ENCODE results near the gene TOM1L2.

TOM1L2 gene

GRCh38 chr17:17806611-17807274 lies 165.5 kb downstream of the TOM1L2 start:
- no peak for DNase-seq (ENCODE audit: low read depth)

DNA sequence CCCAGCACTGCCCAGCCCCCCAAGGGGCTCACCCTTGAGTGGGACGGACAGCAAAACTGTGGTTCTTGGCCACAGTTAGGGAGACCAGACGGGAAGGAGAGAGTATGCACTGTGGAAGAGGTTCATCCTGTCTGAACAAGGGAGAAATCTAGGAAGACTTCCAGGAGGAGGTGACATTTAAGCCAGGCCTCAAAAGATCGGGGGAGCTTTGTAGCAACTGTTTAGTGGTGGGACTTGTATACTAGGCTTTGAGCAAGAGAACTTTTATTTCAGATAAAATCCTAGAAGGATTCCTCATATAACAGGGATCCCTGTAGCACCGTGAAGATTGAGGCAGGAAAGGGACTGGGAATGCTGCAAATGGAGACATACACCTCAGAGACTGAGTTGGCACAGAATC lies 166.2 kb downstream of the TOM1L2 start:
- no peak for DNase-seq (ENCODE audit: low read depth)

GRCh38 chr17:17805575-17805974 lies 166.6 kb downstream of the TOM1L2 start:
- no peak for DNase-seq (ENCODE audit: low read depth)

DNA sequence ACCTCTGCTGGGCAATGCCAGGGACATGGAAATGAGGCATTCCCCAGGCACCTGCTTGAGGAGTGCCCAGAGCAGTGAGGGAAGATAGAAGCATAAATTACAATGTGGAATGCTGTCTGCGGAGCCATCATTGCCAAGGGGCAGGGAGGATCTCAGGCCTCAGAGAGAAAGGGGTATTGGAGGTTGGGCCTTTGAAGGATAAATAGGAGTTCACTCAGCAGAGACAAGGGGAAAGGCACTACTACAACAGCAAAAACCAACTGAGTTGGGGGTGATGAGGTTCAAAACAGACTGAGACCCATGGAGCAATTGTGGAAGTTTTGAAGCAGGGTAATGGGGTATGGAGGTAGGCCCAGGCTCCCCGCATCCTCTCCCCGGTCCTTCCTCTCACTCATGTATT lies 168.2 kb downstream of the TOM1L2 start:
- no peak for DNase-seq (ENCODE audit: low read depth)

- DNase-seq (ENCODE audit: low read depth), result no peak
Measured at GRCh38 chr17:17801800-17802481, 170.3 kb downstream of the TOM1L2 start.

GRCh38 chr17:17800504-17801021 lies 171.6 kb downstream of the TOM1L2 start:
- DNase-seq (ENCODE audit: low read depth), result no peak

DNA sequence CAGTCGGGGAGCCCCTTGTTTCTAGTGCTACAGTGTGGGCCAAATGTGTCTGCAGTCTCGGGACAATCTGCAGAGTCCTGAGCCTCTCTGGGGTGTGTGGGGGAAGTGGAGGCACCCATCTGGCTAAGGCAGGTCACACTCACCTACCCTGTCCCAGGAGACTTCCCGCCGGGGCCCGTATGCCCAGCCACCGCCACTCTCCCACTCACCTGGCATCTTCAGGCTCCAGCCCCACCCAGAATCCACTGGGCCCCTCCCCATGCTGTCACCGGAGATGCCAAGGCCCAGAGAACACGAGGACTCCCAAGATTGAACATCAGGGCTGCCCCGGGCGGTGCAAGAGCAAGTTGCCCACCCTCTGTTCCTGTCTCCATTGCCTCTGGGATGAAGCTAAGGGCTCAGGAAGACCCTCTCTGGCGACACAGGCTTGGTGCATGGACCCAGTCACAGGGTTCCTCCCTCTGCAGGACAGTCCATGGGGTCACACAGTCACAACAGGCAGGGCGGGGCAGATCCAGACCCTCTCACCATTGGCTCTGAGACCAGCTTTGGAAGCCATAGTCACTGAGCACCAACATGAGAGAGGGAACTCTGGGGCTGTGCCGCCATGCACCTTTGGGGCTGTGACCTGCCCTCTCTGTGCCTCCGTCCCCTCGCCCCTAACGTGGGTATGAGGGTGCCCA lies 173.5 kb downstream of the TOM1L2 start:
- no peak for DNase-seq (ENCODE audit: low read depth)

DNA sequence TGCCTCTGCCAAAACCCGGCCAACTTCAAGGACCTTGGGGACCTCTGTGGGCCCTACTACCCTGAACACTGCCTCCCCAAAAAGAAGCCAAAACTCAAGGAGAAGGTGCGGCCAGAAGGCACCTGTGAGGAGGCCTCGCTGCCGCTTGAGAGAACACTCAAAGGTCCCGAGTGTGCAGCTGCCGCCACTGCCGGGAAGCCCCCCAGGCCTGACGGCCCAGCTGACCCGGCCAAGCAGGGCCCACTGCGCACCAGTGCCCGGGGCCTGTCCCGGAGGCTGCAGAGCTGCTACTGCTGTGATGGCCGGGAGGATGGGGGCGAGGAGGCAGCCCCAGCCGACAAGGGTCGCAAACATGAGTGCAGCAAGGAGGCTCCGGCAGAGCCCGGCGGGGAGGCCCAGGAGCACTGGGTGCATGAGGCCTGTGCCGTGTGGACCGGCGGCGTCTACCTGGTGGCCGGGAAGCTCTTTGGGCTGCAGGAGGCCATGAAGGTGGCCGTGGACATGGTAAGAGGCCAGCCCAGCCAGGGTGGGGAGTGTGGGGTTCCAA lies 174.1 kb downstream of the TOM1L2 start:
- no peak for DNase-seq (ENCODE audit: low read depth)

- DNase-seq (ENCODE audit: low read depth), result no peak
Measured at GRCh38 chr17:17797119-17797809, 174.9 kb downstream of the TOM1L2 start.

DNA sequence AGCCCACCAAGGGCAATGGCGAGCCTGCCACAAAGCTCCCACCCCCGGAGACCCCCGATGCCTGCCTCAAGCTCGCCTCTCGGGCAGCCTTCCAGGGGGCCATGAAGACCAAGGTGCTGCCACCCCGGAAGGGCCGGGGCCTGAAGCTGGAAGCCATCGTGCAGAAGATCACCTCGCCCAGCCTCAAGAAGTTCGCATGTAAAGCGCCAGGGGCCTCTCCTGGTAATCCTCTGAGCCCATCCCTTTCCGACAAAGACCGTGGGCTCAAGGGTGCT lies 175.5 kb downstream of the TOM1L2 start:
- DNase-seq (ENCODE audit: low read depth), result no peak

- DNase-seq (ENCODE audit: low read depth), result no peak
Measured at GRCh38 chr17:17795946-17796786, 176.0 kb downstream of the TOM1L2 start.

- DNase-seq (ENCODE audit: low read depth), result no peak
Measured at GRCh38 chr17:17795296-17795695, 176.9 kb downstream of the TOM1L2 start.

DNA sequence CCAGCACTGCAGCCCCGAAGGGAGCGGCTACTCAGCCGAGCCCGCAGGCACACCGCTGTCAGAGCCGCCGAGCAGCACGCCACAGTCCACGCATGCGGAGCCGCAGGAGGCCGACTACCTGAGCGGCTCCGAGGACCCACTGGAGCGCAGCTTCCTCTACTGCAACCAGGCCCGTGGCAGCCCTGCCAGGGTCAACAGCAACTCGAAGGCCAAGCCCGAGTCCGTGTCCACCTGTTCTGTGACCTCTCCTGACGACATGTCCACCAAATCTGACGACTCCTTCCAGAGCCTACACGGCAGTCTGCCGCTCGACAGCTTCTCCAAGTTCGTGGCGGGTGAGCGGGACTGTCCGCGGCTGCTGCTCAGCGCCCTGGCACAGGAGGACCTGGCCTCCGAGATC lies 177.8 kb downstream of the TOM1L2 start:
- no peak for DNase-seq (ENCODE audit: low read depth)
